Neural crest cell (in vitro differentiated cells): ENCODE results near the gene MUC5B. TPM values are rescaled to one million over a fixed set of nuclear protein-coding genes. Genes with fewer than 3 reads are reported as not detected.
A peak's percentile ranks its signal among the peaks of the same experiment; 100 is the strongest.

ENCODE experiments used
- DNase-seq: peaks from one replicate; pipeline ENCODE4 v3.0.0; 2021; ENCODE audit warnings: low read depth, mixed read lengths, low spot score
- H3K27ac Mint-ChIP-seq: one replicate; pipeline ENCODE4 v1.8.0; 2021; ENCODE audit warnings: mild to moderate bottlenecking, mixed read lengths; ENCODE audit not compliant: unreplicated experiment
- H3K27me3 Mint-ChIP-seq: 2 replicates; pipeline ENCODE4 v1.8.0; 2021; ENCODE audit warnings: low read depth, mild to moderate bottlenecking, mixed read lengths
- H3K36me3 Mint-ChIP-seq: 2 replicates; pipeline ENCODE4 v1.8.0; 2021; ENCODE audit warnings: low read depth, mild to moderate bottlenecking, mixed read lengths
- H3K4me1 Mint-ChIP-seq: 2 replicates; pipeline ENCODE4 v1.8.0; 2021; ENCODE audit warnings: mixed read lengths
- H3K4me3 Mint-ChIP-seq: one replicate; pipeline ENCODE4 v1.8.0; 2021; ENCODE audit warnings: mild to moderate bottlenecking, mixed read lengths
- H3K9me3 Mint-ChIP-seq: 2 replicates; pipeline ENCODE4 v1.8.0; 2021; ENCODE audit warnings: mixed read lengths
- CTCF ChIP-seq: fragments of 200-600 bp; sonication (generic); conservative IDR thresholded peaks from 2 replicates; pipeline ENCODE4 v1.5.0; 2021; ENCODE audit warnings: antibody characterized with exemption, mild to moderate bottlenecking
- total RNA-seq: library from RNA; stranded (reverse); gene quantifications from 2 replicates; pipeline ENCODE4 v1.2.1, GENCODE V29; 2021

MUC5B gene
- total RNA-seq, 1 donor from 2014 or later, result 0.42 TPM

- H3K4me3 Mint-ChIP-seq, result no peak overlapping the region
- no peak overlapping the region for H3K27ac Mint-ChIP-seq
- TF ChIP-seq CTCF, result no peak
- H3K4me1 Mint-ChIP-seq, result peaks cover 5% of the 10 kb centered on the region
- no peaks in the 10 kb centered on the region for H3K9me3 Mint-ChIP-seq
- DNase-seq, result no peak
- H3K27me3 Mint-ChIP-seq, result no peaks in the 10 kb centered on the region
- no peaks in the 10 kb centered on the region for H3K36me3 Mint-ChIP-seq
Observed at GRCh38 chr11:1259076-1259461, 36.2 kb downstream of the MUC5B start.

GRCh38 chr11:1259561-1259960, 36.7 kb downstream of the MUC5B start:
- H3K27ac Mint-ChIP-seq, result no peak overlapping the region
- peaks cover 4% of the 10 kb centered on the region for H3K36me3 Mint-ChIP-seq
- TF ChIP-seq CTCF, result no peak
- H3K27me3 Mint-ChIP-seq, result no peaks in the 10 kb centered on the region
- DNase-seq, result no peak
- H3K4me1 Mint-ChIP-seq, result peaks cover 9% of the 10 kb centered on the region
- peaks cover 2% of the 10 kb centered on the region for H3K9me3 Mint-ChIP-seq
- no peak overlapping the region for H3K4me3 Mint-ChIP-seq

GRCh38 chr11:1260023-1260501, 37.2 kb downstream of the MUC5B start:
- Mint-ChIP-seq H3K27ac (no peak overlapping the region), H3K9me3 (peaks cover 5% of the 10 kb centered on the region), H3K4me1 (peaks cover 11% of the 10 kb centered on the region), H3K27me3 (no peaks in the 10 kb centered on the region), H3K36me3 (peaks cover 5% of the 10 kb centered on the region), H3K4me3 (no peak overlapping the region)
- no peak for DNase-seq
- TF ChIP-seq CTCF, result no peak

- Mint-ChIP-seq H3K27me3 (no peaks in the 10 kb centered on the region), H3K9me3 (peaks cover 6% of the 10 kb centered on the region), H3K4me1 (peaks cover 11% of the 10 kb centered on the region), H3K36me3 (peaks cover 5% of the 10 kb centered on the region), H3K4me3 (no peak overlapping the region), H3K27ac (peak overlapping the region; percentile 50)
- TF ChIP-seq CTCF, result no peak
- no peak for DNase-seq
Observed at GRCh38 chr11:1260620-1261019, 37.8 kb downstream of the MUC5B start.

GRCh38 chr11:1261241-1262071, 38.6 kb downstream of the MUC5B start:
- TF ChIP-seq CTCF, result no peak
- no peak for DNase-seq
- peaks cover 11% of the 10 kb centered on the region for H3K4me1 Mint-ChIP-seq
- H3K9me3 Mint-ChIP-seq, result peaks cover 7% of the 10 kb centered on the region
- no peak overlapping the region for H3K27ac Mint-ChIP-seq
- H3K36me3 Mint-ChIP-seq, result peaks cover 5% of the 10 kb centered on the region
- no peaks in the 10 kb centered on the region for H3K27me3 Mint-ChIP-seq
- no peak overlapping the region for H3K4me3 Mint-ChIP-seq
